DOHH2 (cell line): Measurements from ENCODE around the gene KCNH1.

Experiments used
- H3F3A ChIP-seq: fragments of 200-600 bp; sonication (generic), shearing (Covaris generic); 2 replicates; pipeline ENCODE4 v1.6.0; 2016; ENCODE audit warnings: antibody characterized with exemption, mild to moderate bottlenecking; ENCODE audit not compliant: control insufficient read depth, insufficient read depth
- H3K27ac ChIP-seq: fragments of 200-600 bp; sonication (generic); 2 replicates; pipeline ENCODE4 v1.5.1; 2014; ENCODE audit warnings: low read depth, mild to moderate bottlenecking, low read length, moderate library complexity
- H3K27me3 ChIP-seq: fragments of 200-600 bp; sonication (generic); 2 replicates; pipeline ENCODE4 v1.6.1; 2014; ENCODE audit warnings: mild to moderate bottlenecking, low read length, mixed read lengths; ENCODE audit not compliant: control insufficient read depth
- H3K36me3 ChIP-seq: fragments of 200-600 bp; sonication (generic); 2 replicates; pipeline ENCODE4 v1.6.1; 2014; ENCODE audit warnings: mild to moderate bottlenecking, low read length, moderate library complexity, mixed read lengths; ENCODE audit not compliant: control insufficient read depth
- H3K4me1 ChIP-seq: fragments of 200-600 bp; sonication (generic); 2 replicates; pipeline ENCODE4 v1.6.1; 2014; ENCODE audit warnings: mild to moderate bottlenecking, low read length, mixed read lengths; ENCODE audit not compliant: control insufficient read depth
- H3K4me2 ChIP-seq: fragments of 200-600 bp; sonication (generic); 2 replicates; pipeline ENCODE4 v1.6.0; 2014; ENCODE audit warnings: mild to moderate bottlenecking, low read length, moderate library complexity
- H3K4me3 ChIP-seq: fragments of 200-600 bp; sonication (generic); 2 replicates; pipeline ENCODE4 v1.5.1; 2014; ENCODE audit warnings: mild to moderate bottlenecking, low read length, mixed read lengths
- H3K79me2 ChIP-seq: fragments of 200-600 bp; sonication (generic); 2 replicates; pipeline ENCODE4 v1.6.1; 2014; ENCODE audit warnings: mild to moderate bottlenecking, low read length, mixed read lengths; ENCODE audit not compliant: control insufficient read depth
- H3K9me2 ChIP-seq: fragments of 200-600 bp; sonication (generic); replicated peaks from 2 replicates; pipeline ENCODE4 v1.6.1; 2014; ENCODE audit warnings: mild to moderate bottlenecking, low read length, mixed read lengths; ENCODE audit not compliant: control insufficient read depth
- H3K9me3 ChIP-seq: fragments of 200-600 bp; sonication (generic); 2 replicates; pipeline ENCODE4 v1.6.1; 2014; ENCODE audit warnings: antibody characterized with exemption, low read length, mixed read lengths; ENCODE audit not compliant: control insufficient read depth, insufficient read depth
- H4K20me1 ChIP-seq: fragments of 200-600 bp; sonication (generic); 2 replicates; pipeline ENCODE4 v1.6.0; 2014; ENCODE audit warnings: low read depth, mild to moderate bottlenecking, antibody characterized with exemption, low read length, moderate library complexity; ENCODE audit not compliant: control insufficient read depth, insufficient read depth
- CTCF ChIP-seq: fragments of 200-600 bp; sonication (generic); IDR thresholded peaks from one replicate; pipeline ENCODE4 v1.5.1; 2014; ENCODE audit warnings: antibody characterized with exemption, mild to moderate bottlenecking, low read depth, low read length; ENCODE audit not compliant: poor library complexity, severe bottlenecking
- EZH2phosphoT487 ChIP-seq: fragments of 200-600 bp; sonication (generic); IDR thresholded peaks from 2 replicates; pipeline ENCODE4 v1.6.1; 2017; ENCODE audit warnings: borderline replicate concordance, mild to moderate bottlenecking, antibody characterized with exemption, low read length, moderate library complexity, mixed read lengths

Gene KCNH1

GRCh38 chr1:210686841-210687240, 447.1 kb downstream of the KCNH1 start:
- no peaks in the 10 kb centered on the region for H3K36me3 ChIP-seq
- H3K9me2 ChIP-seq: no peaks in the 10 kb centered on the region
- H3K79me2 ChIP-seq: no peaks in the 10 kb centered on the region
- no peaks in the 10 kb centered on the region for H4K20me1 ChIP-seq
- no peak overlapping the region for H3K4me2 ChIP-seq
- H3F3A ChIP-seq: no peaks in the 10 kb centered on the region
- no peak overlapping the region for H3K27ac ChIP-seq
- no peaks in the 10 kb centered on the region for H3K4me1 ChIP-seq
- no peaks in the 10 kb centered on the region for H3K9me3 ChIP-seq
- no peak overlapping the region for H3K4me3 ChIP-seq
- TF ChIP-seq EZH2phosphoT487 (no peak), CTCF (no peak)
- H3K27me3 ChIP-seq: no peaks in the 10 kb centered on the region

- H3K4me2 ChIP-seq: no peak overlapping the region
- no peak overlapping the region for H3K4me3 ChIP-seq
- H3K27ac ChIP-seq: no peak overlapping the region
- no peaks in the 10 kb centered on the region for H3K36me3 ChIP-seq
- H3K79me2 ChIP-seq: no peaks in the 10 kb centered on the region
- H3F3A ChIP-seq: no peaks in the 10 kb centered on the region
- no peaks in the 10 kb centered on the region for H3K27me3 ChIP-seq
- no peaks in the 10 kb centered on the region for H3K4me1 ChIP-seq
- no peak for TF ChIP-seq EZH2phosphoT487
- no peak for TF ChIP-seq CTCF
- no peaks in the 10 kb centered on the region for H4K20me1 ChIP-seq
- no peaks in the 10 kb centered on the region for H3K9me3 ChIP-seq
- H3K9me2 ChIP-seq: no peaks in the 10 kb centered on the region
Measured at GRCh38 chr1:210685295-210685650, 448.7 kb downstream of the KCNH1 start.

GRCh38 chr1:210684466-210685294, 449.3 kb downstream of the KCNH1 start:
- Histone ChIP-seq H3K9me2 (no peaks in the 10 kb centered on the region), H4K20me1 (no peaks in the 10 kb centered on the region), H3K27me3 (no peaks in the 10 kb centered on the region), H3K4me2 (no peak overlapping the region), H3K36me3 (no peaks in the 10 kb centered on the region), H3K9me3 (no peaks in the 10 kb centered on the region), H3F3A (no peaks in the 10 kb centered on the region), H3K27ac (no peak overlapping the region), H3K79me2 (no peaks in the 10 kb centered on the region), H3K4me3 (no peak overlapping the region), H3K4me1 (no peaks in the 10 kb centered on the region)
- TF ChIP-seq EZH2phosphoT487 (no peak), CTCF (no peak)
